Right renal cortex interstitium (tissue), 3 donors: ENCODE measurements around the gene MLLT10. TPM values are rescaled to one million over a fixed set of nuclear protein-coding genes. Genes with fewer than 3 reads are reported as not detected.

Experiments used
- DNase-seq, 3 donors: peaks; one replicate each; pipeline ENCODE4 v3.0.0-alpha.2; 2013; ENCODE audit warnings: low read depth in 3 of 3, low spot score in 2 of 3
- polyA plus RNA-seq, 3 donors: library from polyadenylated mRNA; unstranded; fragments of 120-200 nt; gene quantifications; one replicate each; pipeline ENCODE4 v1.2.1, GENCODE V29; 2013; ENCODE audit not compliant: insufficient read length in 3 of 3

Gene MLLT10
- polyA plus RNA-seq, 3 donors = 46.6 to 51.1 (median 49.0) TPM

- DNase-seq = no peak
Observed at GRCh38 chr10:21500578-21500910, 33.5 kb upstream of the MLLT10 start.

- no peak for DNase-seq
Observed at GRCh38 chr10:21501091-21501490, 32.9 kb upstream of the MLLT10 start.

- DNase-seq = no peak
Observed at GRCh38 chr10:21501731-21502347, 32.2 kb upstream of the MLLT10 start.

- no peak for DNase-seq
Observed at GRCh38 chr10:21502348-21502740, 31.7 kb upstream of the MLLT10 start.

GRCh38 chr10:21503542-21503941, 30.5 kb upstream of the MLLT10 start:
- DNase-seq = no peak

- no peak for DNase-seq
Observed at GRCh38 chr10:21505711-21506278, 28.2 kb upstream of the MLLT10 start.

GRCh38 chr10:21506351-21506750, 27.7 kb upstream of the MLLT10 start:
- no peak for DNase-seq

- no peak for DNase-seq
Observed at GRCh38 chr10:21507150-21507549, 26.9 kb upstream of the MLLT10 start.

GRCh38 chr10:21508706-21509331, 25.2 kb upstream of the MLLT10 start:
- no peak for DNase-seq

GRCh38 chr10:21509341-21510240, 24.4 kb upstream of the MLLT10 start:
- DNase-seq = no peak

- no peak for DNase-seq
Observed at GRCh38 chr10:21510241-21511094, 23.6 kb upstream of the MLLT10 start.

GRCh38 chr10:21511095-21511570, 22.9 kb upstream of the MLLT10 start:
- DNase-seq = no peak

GRCh38 chr10:21511946-21512572, 22.0 kb upstream of the MLLT10 start:
- no peak for DNase-seq

GRCh38 chr10:21512573-21513404, 21.2 kb upstream of the MLLT10 start:
- DNase-seq = no peak

- DNase-seq = no peak
Observed at GRCh38 chr10:21513405-21513788, 20.6 kb upstream of the MLLT10 start.

GRCh38 chr10:21514129-21514817, 19.8 kb upstream of the MLLT10 start:
- DNase-seq = no peak

- no peak for DNase-seq
Observed at GRCh38 chr10:21514818-21515351, 19.1 kb upstream of the MLLT10 start.
